KMS-11 (cell line): Measurements from ENCODE around the gene ZMYM1.
"Not testable (repeated sequence)": the region's sequence is repeated elsewhere in the genome, so short reads cannot be mapped to it uniquely, and the experiment has no call there.

Experiments
- H2AFZ ChIP-seq: fragments of 200-600 bp; sonication (generic); 2 replicates; pipeline ENCODE4 v1.6.1; 2016; ENCODE audit warnings: antibody characterized with exemption, mixed run types, low read depth
- H3K27ac ChIP-seq: fragments of 200-600 bp; sonication (generic); 2 replicates; pipeline ENCODE4 v1.6.1; 2016; ENCODE audit warnings: mild to moderate bottlenecking, mixed run types
- H3K27me3 ChIP-seq: fragments of 200-600 bp; sonication (generic); 2 replicates; pipeline ENCODE4 v1.6.1; 2017; ENCODE audit warnings: mild to moderate bottlenecking, low read depth, mixed run types, moderate library complexity; ENCODE audit not compliant: insufficient read depth
- H3K36me3 ChIP-seq: fragments of 200-600 bp; sonication (generic); 2 replicates; pipeline ENCODE4 v1.6.1; 2017; ENCODE audit warnings: mild to moderate bottlenecking, mixed run types; ENCODE audit not compliant: insufficient read depth
- H3K4me1 ChIP-seq: fragments of 200-600 bp; sonication (generic); 2 replicates; pipeline ENCODE4 v1.6.1; 2016; ENCODE audit warnings: mild to moderate bottlenecking, low read depth, mixed run types; ENCODE audit not compliant: poor library complexity, severe bottlenecking
- H3K4me2 ChIP-seq: fragments of 200-600 bp; sonication (generic); 2 replicates; pipeline ENCODE4 v1.7.0; 2016; ENCODE audit warnings: mild to moderate bottlenecking, mixed run types
- H3K4me3 ChIP-seq: fragments of 200-600 bp; sonication (generic); IDR thresholded peaks from 2 replicates; pipeline ENCODE4 v1.6.1; 2017; ENCODE audit warnings: low read depth, low read length, mixed read lengths; ENCODE audit not compliant: insufficient read depth
- H3K79me2 ChIP-seq: fragments of 200-600 bp; sonication (generic); 2 replicates; pipeline ENCODE4 v1.6.1; 2016; ENCODE audit warnings: low read depth, mixed run types; ENCODE audit not compliant: insufficient read depth
- H3K9ac ChIP-seq: fragments of 200-600 bp; sonication (generic); 2 replicates; pipeline ENCODE4 v1.6.1; 2016; ENCODE audit warnings: mild to moderate bottlenecking, mixed run types
- H4K20me1 ChIP-seq: fragments of 200-600 bp; sonication (generic); 2 replicates; pipeline ENCODE4 v1.6.1; 2016; ENCODE audit warnings: mild to moderate bottlenecking, mixed run types; ENCODE audit not compliant: insufficient read depth
- CTCF ChIP-seq: fragments of 200-600 bp; sonication (generic); conservative IDR thresholded peaks from 2 replicates; pipeline ENCODE4 v1.6.1; 2017; ENCODE audit warnings: low read depth, mild to moderate bottlenecking, antibody characterized with exemption, low read length, moderate library complexity, mixed read lengths

ZMYM1 gene

GRCh38 chr1:35047188-35047858, 31.9 kb upstream of the ZMYM1 start:
- no peak overlapping the region for H3K4me2 ChIP-seq
- no peaks in the 10 kb centered on the region for H3K27me3 ChIP-seq
- no peaks in the 10 kb centered on the region for H3K79me2 ChIP-seq
- H3K27ac ChIP-seq = no peak overlapping the region
- no peak overlapping the region for H3K9ac ChIP-seq
- H2AFZ ChIP-seq = no peak overlapping the region
- TF ChIP-seq CTCF = no peak
- no peak overlapping the region for H3K4me3 ChIP-seq
- H3K4me1 ChIP-seq = no peaks in the 10 kb centered on the region
- no peaks in the 10 kb centered on the region for H4K20me1 ChIP-seq
- no peaks in the 10 kb centered on the region for H3K36me3 ChIP-seq

- Histone ChIP-seq H3K4me1 (no peaks in the 10 kb centered on the region), H3K4me3 (no peak overlapping the region), H3K36me3 (no peaks in the 10 kb centered on the region), H3K27me3 (no peaks in the 10 kb centered on the region), H3K79me2 (no peaks in the 10 kb centered on the region), H3K9ac (no peak overlapping the region), H3K4me2 (no peak overlapping the region), H3K27ac (no peak overlapping the region), H4K20me1 (no peaks in the 10 kb centered on the region), H2AFZ (no peak overlapping the region)
- no peak for TF ChIP-seq CTCF
Observed at GRCh38 chr1:35049116-35049515, 30.1 kb upstream of the ZMYM1 start.

GRCh38 chr1:35053433-35053832, 25.8 kb upstream of the ZMYM1 start:
- H2AFZ ChIP-seq = no peak overlapping the region
- H3K79me2 ChIP-seq = no peaks in the 10 kb centered on the region
- no peak overlapping the region for H3K4me2 ChIP-seq

GRCh38 chr1:35054282-35054681, 24.9 kb upstream of the ZMYM1 start:
- H3K27me3 ChIP-seq, H3K36me3 ChIP-seq, H3K4me3 ChIP-seq, H3K4me1 ChIP-seq, H3K9ac ChIP-seq, H3K27ac ChIP-seq, H2AFZ ChIP-seq, H4K20me1 ChIP-seq, H3K4me2 ChIP-seq, H3K79me2 ChIP-seq: not testable (repeated sequence)

More at GRCh38 chr1:35053433-35053832, 25.8 kb upstream of the ZMYM1 start:
- H3K4me3 ChIP-seq = no peak overlapping the region
- no peak overlapping the region for H3K9ac ChIP-seq
- H4K20me1 ChIP-seq = no peaks in the 10 kb centered on the region
- H3K36me3 ChIP-seq = no peaks in the 10 kb centered on the region
- no peaks in the 10 kb centered on the region for H3K27me3 ChIP-seq
- H3K27ac ChIP-seq = no peak overlapping the region
- TF ChIP-seq CTCF = no peak
- no peaks in the 10 kb centered on the region for H3K4me1 ChIP-seq

- not testable (repeated sequence) for H2AFZ ChIP-seq, H3K4me1 ChIP-seq, H3K9ac ChIP-seq, H3K27ac ChIP-seq, H3K4me3 ChIP-seq, H3K4me2 ChIP-seq, H3K27me3 ChIP-seq, H3K79me2 ChIP-seq, H4K20me1 ChIP-seq, H3K36me3 ChIP-seq
Observed at GRCh38 chr1:35058321-35058720, 20.9 kb upstream of the ZMYM1 start.
